ENCODE measurements around the gene PNMA6F.

The PNMA6F gene

DNA sequence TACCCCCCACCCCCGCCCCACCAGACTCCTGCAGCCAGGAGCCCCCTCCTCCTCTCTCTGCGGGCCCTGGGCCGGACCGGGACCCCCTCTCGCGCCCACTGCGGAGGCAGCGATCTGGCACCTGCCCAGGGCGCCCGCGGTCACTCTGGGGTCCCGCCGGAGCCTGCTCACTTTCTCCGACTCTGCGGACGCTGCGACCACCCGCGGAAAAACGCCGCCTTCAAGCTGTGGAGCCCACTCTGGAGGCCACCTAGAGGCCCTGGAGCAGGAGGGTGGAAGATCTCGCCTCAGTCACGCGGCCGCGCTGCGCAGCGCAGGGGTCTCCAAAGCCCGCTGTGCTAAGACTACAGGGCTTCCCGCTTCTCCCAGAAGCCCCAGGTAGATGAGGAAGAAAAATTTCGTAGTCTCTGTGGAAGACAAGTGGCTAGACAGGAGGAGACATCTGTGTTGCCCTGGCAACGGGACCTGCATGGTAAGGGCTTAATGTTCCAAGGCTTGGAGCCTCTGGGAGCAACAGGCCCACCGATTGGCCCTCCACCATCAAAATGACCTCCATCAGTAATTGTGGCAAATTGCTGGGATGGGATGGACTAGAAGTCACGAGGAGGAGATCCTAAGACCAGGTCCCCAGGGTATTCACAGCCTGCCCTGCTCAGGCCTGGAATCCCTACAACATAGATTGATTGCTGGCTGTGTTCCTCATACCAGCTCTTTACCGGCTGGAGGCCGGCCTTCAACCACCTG is at the start of gene PNMA6F:
TSS of gene PNMA6F (minus strand) at position 387 of the 744 bp plus-strand sequence. CDS start 1,093 bp downstream, outside the sequence.
- Mint-ChIP-seq H3K9me3 (no peaks in the 10 kb centered on the region), H3K27me3 (peaks cover 22% of the 10 kb centered on the region), H3K36me3 (no peaks in the 10 kb centered on the region), H3K27ac (no peak within 1 kb of the TSS), H3K4me3 (no peak within 1 kb of the TSS), H3K4me1 (peaks cover 6% of the 10 kb centered on the region)
- DNase-seq = no peak
- CTCF ChIA-PET = no interaction called here

- no peak overlapping the region for H3K4me3 Mint-ChIP-seq
- CTCF ChIA-PET = no interaction called here
- H3K4me1 Mint-ChIP-seq = peaks cover 3% of the 10 kb centered on the region
- DNase-seq = no peak
- peaks cover 3% of the 10 kb centered on the region for H3K27me3 Mint-ChIP-seq
- no peaks in the 10 kb centered on the region for H3K36me3 Mint-ChIP-seq
- no peak overlapping the region for H3K27ac Mint-ChIP-seq
- H3K9me3 Mint-ChIP-seq = no peaks in the 10 kb centered on the region
These were observed 49.7 kb upstream of the PNMA6F start for GRCh38 chrX:153371256-153371655.

GRCh38 chrX:153370293-153371055 is 48.9 kb upstream of the PNMA6F start:
- Mint-ChIP-seq H3K4me3 (no peak overlapping the region), H3K9me3 (no peaks in the 10 kb centered on the region), H3K27me3 (peaks cover 3% of the 10 kb centered on the region), H3K36me3 (peaks cover 2% of the 10 kb centered on the region), H3K4me1 (peaks cover 7% of the 10 kb centered on the region), H3K27ac (no peak overlapping the region)
- DNase-seq = no peak
- CTCF ChIA-PET = no interaction called here

GRCh38 chrX:153366878-153367538 is 45.4 kb upstream of the PNMA6F start:
- H3K27ac Mint-ChIP-seq = no peak overlapping the region
- CTCF ChIA-PET = no interaction called here
- no peak for DNase-seq
- H3K9me3 Mint-ChIP-seq = no peaks in the 10 kb centered on the region
- peaks cover 7% of the 10 kb centered on the region for H3K4me1 Mint-ChIP-seq
- no peaks in the 10 kb centered on the region for H3K27me3 Mint-ChIP-seq
- no peak overlapping the region for H3K4me3 Mint-ChIP-seq
- peaks cover 2% of the 10 kb centered on the region for H3K36me3 Mint-ChIP-seq

DNA sequence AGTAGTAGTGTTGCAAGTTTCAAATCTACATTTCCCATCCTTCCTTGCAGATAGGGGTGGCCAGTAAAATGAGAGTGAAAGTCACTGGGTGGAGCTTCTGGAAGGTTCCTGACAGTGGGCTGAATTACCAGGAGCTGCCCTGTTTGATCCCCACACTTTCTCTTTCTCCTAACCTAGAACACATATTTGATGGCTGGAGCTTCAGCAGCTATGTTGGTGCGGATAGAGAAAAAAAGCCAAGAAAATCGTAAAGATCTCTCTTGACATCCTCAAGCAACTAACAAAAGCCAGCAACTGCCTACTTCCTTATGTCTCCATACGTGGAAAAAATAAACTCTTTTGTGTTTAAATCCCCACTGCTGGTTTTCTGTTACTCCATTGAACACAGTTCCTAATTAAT is 44.6 kb upstream of the PNMA6F start:
- CTCF ChIA-PET = no interaction called here
- Mint-ChIP-seq H3K27me3 (no peaks in the 10 kb centered on the region), H3K4me1 (peaks cover 7% of the 10 kb centered on the region), H3K9me3 (no peaks in the 10 kb centered on the region), H3K36me3 (peaks cover 2% of the 10 kb centered on the region), H3K4me3 (no peak overlapping the region), H3K27ac (no peak overlapping the region)
- no peak for DNase-seq

GRCh38 chrX:153365670-153366069 is 44.1 kb upstream of the PNMA6F start:
- Mint-ChIP-seq H3K4me3 (no peak overlapping the region), H3K27me3 (no peaks in the 10 kb centered on the region), H3K9me3 (no peaks in the 10 kb centered on the region), H3K36me3 (peaks cover 2% of the 10 kb centered on the region), H3K4me1 (peaks cover 6% of the 10 kb centered on the region), H3K27ac (no peak overlapping the region)
- DNase-seq = no peak
- CTCF ChIA-PET = no interaction called here

GRCh38 chrX:153361781-153362397 is 40.3 kb upstream of the PNMA6F start:
- Mint-ChIP-seq H3K36me3 (peaks cover 17% of the 10 kb centered on the region), H3K9me3 (peaks cover 8% of the 10 kb centered on the region), H3K4me3 (no peak overlapping the region), H3K27ac (no peak overlapping the region), H3K4me1 (peaks cover 4% of the 10 kb centered on the region), H3K27me3 (no peaks in the 10 kb centered on the region)
- CTCF ChIA-PET = no interaction called here
- no peak for DNase-seq

DNA sequence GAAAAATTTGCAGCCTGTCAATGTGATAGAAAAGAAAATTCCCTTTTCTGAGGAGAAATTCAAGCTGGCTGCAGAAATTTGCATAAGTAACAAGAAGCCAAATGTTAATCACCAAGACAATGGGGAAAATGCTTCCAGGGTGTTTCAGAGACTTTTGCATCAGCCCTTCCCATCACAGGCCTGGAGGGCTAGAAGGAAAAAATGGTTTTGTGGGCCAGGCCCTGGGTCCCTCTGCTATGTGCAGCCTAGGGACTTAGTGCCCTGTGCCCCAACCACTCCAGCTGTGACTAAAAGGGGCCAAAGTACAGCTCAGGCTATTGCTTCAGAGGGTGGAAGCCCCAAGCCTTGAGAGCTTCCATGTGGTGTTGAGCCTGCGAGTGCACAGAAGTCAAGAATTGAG is 36.3 kb upstream of the PNMA6F start:
- Mint-ChIP-seq H3K27ac (no peak overlapping the region), H3K9me3 (peaks cover 11% of the 10 kb centered on the region), H3K36me3 (peaks cover 18% of the 10 kb centered on the region), H3K4me3 (no peak overlapping the region), H3K27me3 (no peaks in the 10 kb centered on the region), H3K4me1 (no peaks in the 10 kb centered on the region)
- CTCF ChIA-PET = no interaction called here
- no peak for DNase-seq

DNA sequence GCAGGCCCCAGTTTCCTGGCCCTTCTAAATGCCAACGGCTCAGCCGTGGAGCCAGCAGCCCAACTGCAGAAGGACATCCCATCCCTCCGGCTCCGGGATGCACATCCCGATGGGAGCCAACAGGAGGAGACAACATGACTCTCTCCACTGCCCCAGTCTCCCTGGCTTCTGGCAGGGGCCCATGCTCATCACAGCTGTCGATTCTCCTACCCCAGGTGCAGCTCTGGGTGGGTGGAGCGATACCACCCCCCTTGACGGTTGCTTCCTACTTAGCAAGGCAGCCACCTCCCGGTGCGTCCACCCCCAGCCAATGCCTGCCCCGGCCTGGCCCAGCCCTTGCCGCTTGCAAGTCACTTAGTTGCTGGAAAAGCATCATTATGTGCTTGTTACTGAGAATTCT is 31.8 kb upstream of the PNMA6F start:
- Mint-ChIP-seq H3K27ac (no peak overlapping the region), H3K4me1 (peaks cover 4% of the 10 kb centered on the region), H3K27me3 (no peaks in the 10 kb centered on the region), H3K9me3 (peaks cover 8% of the 10 kb centered on the region), H3K36me3 (peaks cover 33% of the 10 kb centered on the region), H3K4me3 (no peak overlapping the region)
- CTCF ChIA-PET = no interaction called here
- no peak for DNase-seq

- no peak overlapping the region for H3K4me3 Mint-ChIP-seq
- no peak for DNase-seq
- CTCF ChIA-PET = no interaction called here
- H3K27ac Mint-ChIP-seq = no peak overlapping the region
- H3K4me1 Mint-ChIP-seq = peaks cover 4% of the 10 kb centered on the region
- peaks cover 37% of the 10 kb centered on the region for H3K36me3 Mint-ChIP-seq
- no peaks in the 10 kb centered on the region for H3K27me3 Mint-ChIP-seq
- H3K9me3 Mint-ChIP-seq = peaks cover 8% of the 10 kb centered on the region
These were observed 31.3 kb upstream of the PNMA6F start for GRCh38 chrX:153352858-153353257.

- Mint-ChIP-seq H3K27ac (no peak overlapping the region), H3K9me3 (peaks cover 3% of the 10 kb centered on the region), H3K27me3 (no peaks in the 10 kb centered on the region), H3K4me1 (peaks cover 4% of the 10 kb centered on the region), H3K36me3 (peaks cover 36% of the 10 kb centered on the region), H3K4me3 (no peak overlapping the region)
- CTCF ChIA-PET = no interaction called here
- DNase-seq = no peak
These were observed 30.4 kb upstream of the PNMA6F start for GRCh38 chrX:153351981-153352380.

GRCh38 chrX:153349952-153350351 is 28.4 kb upstream of the PNMA6F start:
- Mint-ChIP-seq H3K4me3 (no peak overlapping the region), H3K4me1 (peaks cover 5% of the 10 kb centered on the region)

GRCh38 chrX:153348421-153348820 is 26.9 kb upstream of the PNMA6F start:
- Mint-ChIP-seq H3K27me3 (no peaks in the 10 kb centered on the region), H3K4me3 (no peak overlapping the region), H3K36me3 (peaks cover 62% of the 10 kb centered on the region), H3K9me3 (no peaks in the 10 kb centered on the region), H3K27ac (peak overlapping the region; percentile 45), H3K4me1 (peaks cover 18% of the 10 kb centered on the region)
- CTCF ChIA-PET = no interaction called here
- no peak for DNase-seq

More at GRCh38 chrX:153349952-153350351, 28.4 kb upstream of the PNMA6F start:
- DNase-seq = no peak
- Mint-ChIP-seq H3K27ac (no peak overlapping the region), H3K27me3 (no peaks in the 10 kb centered on the region), H3K9me3 (no peaks in the 10 kb centered on the region), H3K36me3 (peaks cover 51% of the 10 kb centered on the region)
- CTCF ChIA-PET = no interaction called here

GRCh38 chrX:153347530-153347929 is 26.0 kb upstream of the PNMA6F start:
- H3K4me3 Mint-ChIP-seq = no peak overlapping the region
- no peaks in the 10 kb centered on the region for H3K27me3 Mint-ChIP-seq
- H3K27ac Mint-ChIP-seq = no peak overlapping the region
- H3K9me3 Mint-ChIP-seq = no peaks in the 10 kb centered on the region
- CTCF ChIA-PET = no interaction called here
- H3K36me3 Mint-ChIP-seq = peaks cover 66% of the 10 kb centered on the region
- peaks cover 27% of the 10 kb centered on the region for H3K4me1 Mint-ChIP-seq
- DNase-seq = no peak

Data from activated naive CD4-positive, alpha-beta T cell treated with anti-CD3 and anti-CD28 coated beads, Interleukin-2, amount 10 ng/mL, durations not matched to agents 7 days and 5 days (primary cell).